Left renal cortex interstitium (tissue), 4 donors: ENCODE data around the gene MAP2K2. TPM values are rescaled to one million over a fixed set of nuclear protein-coding genes. Genes with fewer than 3 reads are reported as not detected.

Experiments used
- DNase-seq, 4 donors: peaks; one replicate each; pipeline ENCODE4 v3.0.0-alpha.2; 2013; ENCODE audit warnings: low read depth in 4 of 4, low spot score in 2 of 4, missing footprints in 1 of 4
- polyA plus RNA-seq, 4 donors: library from polyadenylated mRNA; unstranded; fragments of 120-200 nt; gene quantifications; one replicate each; pipeline ENCODE4 v1.2.1, GENCODE V29; 2013; ENCODE audit not compliant: insufficient read length in 4 of 4

MAP2K2 gene
- polyA plus RNA-seq, 4 donors: 81.9 to 151 (median 130) TPM

- no peak for DNase-seq
These were observed 41.8 kb downstream of the MAP2K2 start for GRCh38 chr19:4082172-4082571.

- no peak for DNase-seq
These were observed 42.3 kb downstream of the MAP2K2 start for GRCh38 chr19:4081441-4082129.

GRCh38 chr19:4080473-4080872, 43.4 kb downstream of the MAP2K2 start:
- no peak for DNase-seq

GRCh38 chr19:4077800-4078684, 45.9 kb downstream of the MAP2K2 start:
- no peak for DNase-seq

- DNase-seq: no peak
These were observed 46.9 kb downstream of the MAP2K2 start for GRCh38 chr19:4077007-4077374.

GRCh38 chr19:4075373-4075772, 48.5 kb downstream of the MAP2K2 start:
- no peak for DNase-seq

GRCh38 chr19:4071610-4072009, 52.3 kb downstream of the MAP2K2 start:
- DNase-seq: no peak

GRCh38 chr19:4069331-4069959, 54.5 kb downstream of the MAP2K2 start:
- DNase-seq: no peak

- no peak for DNase-seq
These were observed 55.6 kb downstream of the MAP2K2 start for GRCh38 chr19:4068047-4068966.

GRCh38 chr19:4067396-4068046, 56.4 kb downstream of the MAP2K2 start:
- no peak for DNase-seq

- DNase-seq: no peak
These were observed 57.1 kb downstream of the MAP2K2 start, which contains the start of gene ZBTB7A for GRCh38 chr19:4066682-4067395. TSS of gene ZBTB7A (minus strand) at chr19:4066899. CDS start at chr19:4055232, 11,667 bp downstream.

- no peak for DNase-seq
These were observed 57.7 kb downstream of the MAP2K2 start for GRCh38 chr19:4066176-4066606.

GRCh38 chr19:4065430-4066175, 58.3 kb downstream of the MAP2K2 start:
- DNase-seq: peak in 3 of 4 donors; percentile 88 to 89 (median 88)

- no peak for DNase-seq
These were observed 59.2 kb downstream of the MAP2K2 start for GRCh38 chr19:4064496-4065260.

- DNase-seq: no peak
These were observed 59.8 kb downstream of the MAP2K2 start for GRCh38 chr19:4064149-4064495.

- no peak for DNase-seq
These were observed 60.4 kb downstream of the MAP2K2 start for GRCh38 chr19:4063369-4064148.
